Liver (tissue), 9 donors: Measurements from ENCODE around the gene SRGAP1. TPM values are rescaled to one million over a fixed set of nuclear protein-coding genes. Genes with fewer than 3 reads are reported as not detected.

Experiments
- DNase-seq: peaks from one replicate; pipeline ENCODE4 v3.0.0-alpha.2; 2017; ENCODE audit warnings: low spot score
- H3K27ac ChIP-seq, 2 donors: one replicate each; pipeline ENCODE4 v1.7.0; 2013; ENCODE audit warnings: inconsistent platforms in 2 of 2, low read length in 2 of 2, control low read depth in 1 of 2, low read depth in 1 of 2, mild to moderate bottlenecking in 1 of 2
- H3K27me3 ChIP-seq, 4 donors: one replicate each; pipeline versions ENCODE4 v1.6.1 to v1.7.0; 2013; ENCODE audit warnings: low read length in 3 of 4, inconsistent platforms in 1 of 4, mild to moderate bottlenecking in 1 of 4, moderate library complexity in 1 of 4; ENCODE audit not compliant: control insufficient read depth in 4 of 4, insufficient read depth in 4 of 4
- H3K36me3 ChIP-seq, 4 donors: one replicate each; pipeline versions ENCODE4 v1.6.1 to v1.7.0; 2013; ENCODE audit warnings: low read length in 3 of 4, mild to moderate bottlenecking in 3 of 4, low read depth in 1 of 4, moderate library complexity in 1 of 4; ENCODE audit not compliant: control insufficient read depth in 4 of 4, insufficient read depth in 3 of 4
- H3K4me1 ChIP-seq, 4 donors: one replicate each; pipeline versions ENCODE4 v1.6.1 to v1.7.0; 2013; ENCODE audit warnings: low read length in 3 of 4, mild to moderate bottlenecking in 3 of 4, moderate library complexity in 1 of 4; ENCODE audit not compliant: control insufficient read depth in 4 of 4, insufficient read depth in 4 of 4
- H3K4me3 ChIP-seq, 3 donors: one replicate each; pipeline versions ENCODE4 v1.6.1 to v1.7.0; 2013; ENCODE audit warnings: low read length in 3 of 3, control low read depth in 1 of 3, low read depth in 1 of 3, mild to moderate bottlenecking in 1 of 3
- H3K9ac ChIP-seq, 2 donors: one replicate each; pipeline ENCODE4 v1.7.0; 2013; ENCODE audit warnings: low read length in 2 of 2, mild to moderate bottlenecking in 2 of 2, moderate library complexity in 2 of 2, control low read depth in 1 of 2, low read depth in 1 of 2
- H3K9me3 ChIP-seq, 4 donors: one replicate each; pipeline versions ENCODE4 v1.6.1 to v1.7.0; 2013; ENCODE audit warnings: low read length in 3 of 4; ENCODE audit not compliant: control insufficient read depth in 4 of 4
- EGR1 ChIP-seq, 2 donors: IDR thresholded peaks; 2 replicates each; pipeline ENCODE4 v1.6.1; 2016 to 2018; ENCODE audit warnings: antibody characterized with exemption in 2 of 2, low read depth in 2 of 2
- FOXA1 ChIP-seq: IDR thresholded peaks from 2 replicates; pipeline ENCODE4 v1.6.1; 2016; ENCODE audit warnings: antibody characterized with exemption
- FOXA2 ChIP-seq: IDR thresholded peaks from 2 replicates; pipeline ENCODE4 v1.6.1; 2016; ENCODE audit warnings: antibody characterized with exemption
- GABPA ChIP-seq, 2 donors: IDR thresholded peaks in 1 of 2; conservative IDR thresholded peaks in 1 of 2; 2 replicates each; pipeline ENCODE4 v1.6.1; 2016; ENCODE audit warnings: antibody characterized with exemption in 2 of 2, mild to moderate bottlenecking in 1 of 2, moderate library complexity in 1 of 2
- HNF4A ChIP-seq, 2 donors: conservative IDR thresholded peaks; 2 replicates each; pipeline ENCODE4 v1.6.1; 2016; ENCODE audit warnings: antibody characterized with exemption in 2 of 2, mild to moderate bottlenecking in 2 of 2
- HNF4G ChIP-seq: IDR thresholded peaks from 2 replicates; pipeline ENCODE4 v1.6.1; 2016; ENCODE audit warnings: antibody characterized with exemption
- JUND ChIP-seq, 2 donors: IDR thresholded peaks; 2 replicates each; pipeline ENCODE4 v1.6.1; 2016; ENCODE audit warnings: antibody characterized with exemption in 2 of 2
- NR2F2 ChIP-seq: IDR thresholded peaks from 2 replicates; pipeline ENCODE4 v1.6.1; 2016; ENCODE audit warnings: antibody characterized with exemption
- RXRA ChIP-seq, 2 donors: IDR thresholded peaks; 2 replicates each; pipeline ENCODE4 v1.6.1; 2017 to 2018; ENCODE audit warnings: antibody characterized with exemption in 2 of 2, mild to moderate bottlenecking in 1 of 2
- SP1 ChIP-seq: IDR thresholded peaks from 2 replicates; pipeline ENCODE4 v1.6.1; 2018; ENCODE audit warnings: antibody characterized with exemption, mild to moderate bottlenecking
- TAF1 ChIP-seq: conservative IDR thresholded peaks from 2 replicates; pipeline ENCODE4 v1.6.1; 2016; ENCODE audit warnings: antibody characterized with exemption, mild to moderate bottlenecking
- YY1 ChIP-seq: IDR thresholded peaks from 2 replicates; pipeline ENCODE4 v1.6.1; 2016; ENCODE audit warnings: antibody characterized with exemption, mild to moderate bottlenecking
- polyA plus RNA-seq, 2 donors: library from polyadenylated mRNA; stranded (reverse) in 1 of 2; unstranded in 1 of 2; fragments of 200-250 nt in 1 of 2; fragments of >200 nt in 1 of 2; fragmentation: Nextera tagmentation in 1 of 2; extraction: Ambion mirVana in 1 of 2; gene quantifications; one replicate each; pipeline versions ENCODE4 v1.2.1 to v1.2.3, GENCODE V29; 2013 to 2015
- total RNA-seq, 2 donors: library from RNA; depleted of rRNA; stranded (reverse); fragments of >200 nt; gene quantifications; one replicate each; pipeline ENCODE4 v1.2.3, GENCODE V29; 2014
- TF ChIP-seq, protein P1 (sequence below): IDR thresholded peaks from 2 replicates; pipeline ENCODE4 v1.6.1; 2016; ENCODE audit warnings: antibody characterized with exemption
- TF ChIP-seq, protein P2 (sequence below): fragments of 150-350 bp; IDR thresholded peaks from 2 replicates; pipeline ENCODE4 v1.5.1; 2017; ENCODE audit warnings: improper control_type of control experiment, low read depth, low read length; ENCODE audit not compliant: missing input control
- TF ChIP-seq, protein P3 (sequence below): IDR thresholded peaks from 2 replicates; pipeline ENCODE4 v1.6.1; 2016; ENCODE audit warnings: antibody characterized with exemption
- TF ChIP-seq, protein P4 (sequence below): IDR thresholded peaks from 2 replicates; pipeline ENCODE4 v1.6.1; 2016; ENCODE audit warnings: antibody characterized with exemption
- TF ChIP-seq, protein P5 (sequence below): IDR thresholded peaks from 2 replicates; pipeline ENCODE4 v1.6.1; 2016; ENCODE audit warnings: antibody characterized with exemption, mild to moderate bottlenecking
- donor health status: healthy.
- donor health status: healthy.
- donor health status: healthy.
- donor health status: healthy.
- donor health status: healthy.

The SRGAP1 gene
- total and polyA plus RNA-seq, 4 donors: 0.28 to 1.3 (median 0.85) TPM

DNA sequence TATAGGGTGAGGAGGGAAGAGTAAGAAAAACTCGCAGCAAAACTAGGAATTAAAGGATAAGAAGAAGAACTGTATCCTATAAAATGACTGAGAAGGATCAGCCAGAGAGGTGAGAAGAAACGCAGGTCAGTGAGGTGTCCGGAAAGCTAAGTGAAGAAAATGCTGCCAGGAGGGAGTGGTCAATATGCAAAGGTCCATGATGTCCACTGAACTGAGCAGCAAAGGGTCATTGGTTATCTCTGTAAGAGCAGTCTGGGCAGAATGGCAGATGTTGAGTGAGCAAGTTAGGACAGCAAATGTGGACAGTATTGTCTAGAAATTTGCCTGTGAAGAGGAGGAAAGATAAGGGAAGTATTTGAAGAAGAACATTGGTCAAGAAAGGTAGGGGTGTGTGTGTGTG lies 155.4 kb downstream of the SRGAP1 start (continued):
- TF ChIP-seq, protein P1, sequence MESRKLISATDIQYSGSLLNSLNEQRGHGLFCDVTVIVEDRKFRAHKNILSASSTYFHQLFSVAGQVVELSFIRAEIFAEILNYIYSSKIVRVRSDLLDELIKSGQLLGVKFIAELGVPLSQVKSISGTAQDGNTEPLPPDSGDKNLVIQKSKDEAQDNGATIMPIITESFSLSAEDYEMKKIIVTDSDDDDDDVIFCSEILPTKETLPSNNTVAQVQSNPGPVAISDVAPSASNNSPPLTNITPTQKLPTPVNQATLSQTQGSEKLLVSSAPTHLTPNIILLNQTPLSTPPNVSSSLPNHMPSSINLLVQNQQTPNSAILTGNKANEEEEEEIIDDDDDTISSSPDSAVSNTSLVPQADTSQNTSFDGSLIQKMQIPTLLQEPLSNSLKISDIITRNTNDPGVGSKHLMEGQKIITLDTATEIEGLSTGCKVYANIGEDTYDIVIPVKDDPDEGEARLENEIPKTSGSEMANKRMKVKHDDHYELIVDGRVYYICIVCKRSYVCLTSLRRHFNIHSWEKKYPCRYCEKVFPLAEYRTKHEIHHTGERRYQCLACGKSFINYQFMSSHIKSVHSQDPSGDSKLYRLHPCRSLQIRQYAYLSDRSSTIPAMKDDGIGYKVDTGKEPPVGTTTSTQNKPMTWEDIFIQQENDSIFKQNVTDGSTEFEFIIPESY: no peak
- TF ChIP-seq EGR1 (IDR thresholded peaks at IDR 0.05; ENCODE audit: low read depth in 2 of 2) (no peak), FOXA2 (no peak), FOXA1 (no peak), TAF1 (no peak), RXRA (IDR thresholded peaks at IDR 0.05) (no peak), GABPA (IDR thresholded peaks at IDR 0.05 in 1 of 2, conservative IDR thresholded peaks at IDR 0.05 in 1 of 2) (no peak)
- TF ChIP-seq, protein P2, sequence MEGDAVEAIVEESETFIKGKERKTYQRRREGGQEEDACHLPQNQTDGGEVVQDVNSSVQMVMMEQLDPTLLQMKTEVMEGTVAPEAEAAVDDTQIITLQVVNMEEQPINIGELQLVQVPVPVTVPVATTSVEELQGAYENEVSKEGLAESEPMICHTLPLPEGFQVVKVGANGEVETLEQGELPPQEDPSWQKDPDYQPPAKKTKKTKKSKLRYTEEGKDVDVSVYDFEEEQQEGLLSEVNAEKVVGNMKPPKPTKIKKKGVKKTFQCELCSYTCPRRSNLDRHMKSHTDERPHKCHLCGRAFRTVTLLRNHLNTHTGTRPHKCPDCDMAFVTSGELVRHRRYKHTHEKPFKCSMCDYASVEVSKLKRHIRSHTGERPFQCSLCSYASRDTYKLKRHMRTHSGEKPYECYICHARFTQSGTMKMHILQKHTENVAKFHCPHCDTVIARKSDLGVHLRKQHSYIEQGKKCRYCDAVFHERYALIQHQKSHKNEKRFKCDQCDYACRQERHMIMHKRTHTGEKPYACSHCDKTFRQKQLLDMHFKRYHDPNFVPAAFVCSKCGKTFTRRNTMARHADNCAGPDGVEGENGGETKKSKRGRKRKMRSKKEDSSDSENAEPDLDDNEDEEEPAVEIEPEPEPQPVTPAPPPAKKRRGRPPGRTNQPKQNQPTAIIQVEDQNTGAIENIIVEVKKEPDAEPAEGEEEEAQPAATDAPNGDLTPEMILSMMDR: no peak

DNA sequence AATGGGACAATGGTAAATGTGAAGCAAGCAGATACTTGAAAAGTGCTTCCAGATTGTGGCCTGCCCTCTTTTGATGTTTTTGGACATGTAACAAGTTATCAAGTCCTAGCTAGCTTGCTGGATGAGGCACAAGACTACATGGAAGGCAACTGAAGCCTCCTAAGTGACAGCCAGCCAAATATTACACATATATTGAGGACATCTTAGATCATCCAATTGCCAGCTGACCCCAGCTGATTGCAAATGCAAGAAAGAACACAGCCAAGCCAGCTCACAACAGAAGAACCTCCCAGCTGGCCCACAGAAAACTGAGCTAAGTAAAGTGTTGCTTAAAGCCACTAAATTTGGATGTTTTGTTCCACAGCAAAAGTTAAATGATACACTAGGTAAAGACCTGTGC lies 156.9 kb downstream of the SRGAP1 start:
- H3K36me3 ChIP-seq: no peaks in the 10 kb centered on the region
- no peak overlapping the region for H3K9ac ChIP-seq
- TF ChIP-seq, protein P3, sequence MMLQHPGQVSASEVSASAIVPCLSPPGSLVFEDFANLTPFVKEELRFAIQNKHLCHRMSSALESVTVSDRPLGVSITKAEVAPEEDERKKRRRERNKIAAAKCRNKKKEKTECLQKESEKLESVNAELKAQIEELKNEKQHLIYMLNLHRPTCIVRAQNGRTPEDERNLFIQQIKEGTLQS: no peak
- TF ChIP-seq JUND (IDR thresholded peaks at IDR 0.05) (no peak), NR2F2 (no peak), HNF4G (no peak), FOXA2 (no peak), SP1 (no peak), YY1 (no peak), HNF4A (conservative IDR thresholded peaks at IDR 0.05) (no peak), RXRA (IDR thresholded peaks at IDR 0.05) (no peak), GABPA (IDR thresholded peaks at IDR 0.05 in 1 of 2, conservative IDR thresholded peaks at IDR 0.05 in 1 of 2) (no peak), TAF1 (no peak)
- TF ChIP-seq, protein P4, sequence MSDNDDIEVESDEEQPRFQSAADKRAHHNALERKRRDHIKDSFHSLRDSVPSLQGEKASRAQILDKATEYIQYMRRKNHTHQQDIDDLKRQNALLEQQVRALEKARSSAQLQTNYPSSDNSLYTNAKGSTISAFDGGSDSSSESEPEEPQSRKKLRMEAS: no peak
- TF ChIP-seq, protein P5, sequence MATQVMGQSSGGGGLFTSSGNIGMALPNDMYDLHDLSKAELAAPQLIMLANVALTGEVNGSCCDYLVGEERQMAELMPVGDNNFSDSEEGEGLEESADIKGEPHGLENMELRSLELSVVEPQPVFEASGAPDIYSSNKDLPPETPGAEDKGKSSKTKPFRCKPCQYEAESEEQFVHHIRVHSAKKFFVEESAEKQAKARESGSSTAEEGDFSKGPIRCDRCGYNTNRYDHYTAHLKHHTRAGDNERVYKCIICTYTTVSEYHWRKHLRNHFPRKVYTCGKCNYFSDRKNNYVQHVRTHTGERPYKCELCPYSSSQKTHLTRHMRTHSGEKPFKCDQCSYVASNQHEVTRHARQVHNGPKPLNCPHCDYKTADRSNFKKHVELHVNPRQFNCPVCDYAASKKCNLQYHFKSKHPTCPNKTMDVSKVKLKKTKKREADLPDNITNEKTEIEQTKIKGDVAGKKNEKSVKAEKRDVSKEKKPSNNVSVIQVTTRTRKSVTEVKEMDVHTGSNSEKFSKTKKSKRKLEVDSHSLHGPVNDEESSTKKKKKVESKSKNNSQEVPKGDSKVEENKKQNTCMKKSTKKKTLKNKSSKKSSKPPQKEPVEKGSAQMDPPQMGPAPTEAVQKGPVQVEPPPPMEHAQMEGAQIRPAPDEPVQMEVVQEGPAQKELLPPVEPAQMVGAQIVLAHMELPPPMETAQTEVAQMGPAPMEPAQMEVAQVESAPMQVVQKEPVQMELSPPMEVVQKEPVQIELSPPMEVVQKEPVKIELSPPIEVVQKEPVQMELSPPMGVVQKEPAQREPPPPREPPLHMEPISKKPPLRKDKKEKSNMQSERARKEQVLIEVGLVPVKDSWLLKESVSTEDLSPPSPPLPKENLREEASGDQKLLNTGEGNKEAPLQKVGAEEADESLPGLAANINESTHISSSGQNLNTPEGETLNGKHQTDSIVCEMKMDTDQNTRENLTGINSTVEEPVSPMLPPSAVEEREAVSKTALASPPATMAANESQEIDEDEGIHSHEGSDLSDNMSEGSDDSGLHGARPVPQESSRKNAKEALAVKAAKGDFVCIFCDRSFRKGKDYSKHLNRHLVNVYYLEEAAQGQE: no peak
- TF ChIP-seq, protein P2: no peak
- no peak overlapping the region for H3K27ac ChIP-seq
- DNase-seq: no peak
- H3K9me3 ChIP-seq: no peaks in the 10 kb centered on the region
- H3K4me1 ChIP-seq: no peaks in the 10 kb centered on the region
- H3K4me3 ChIP-seq: no peak overlapping the region
- H3K27me3 ChIP-seq: no peaks in the 10 kb centered on the region
